ENCODE data around the gene CYP4A22.
"Not testable (repeated sequence)": the region's sequence is repeated elsewhere in the genome, so short reads cannot be mapped to it uniquely, and the experiment has no call there.

CYP4A22 gene

GRCh38 chr1:47128221-47128620 is 9.0 kb upstream of the CYP4A22 start:
- TF ChIP-seq CTCF (conservative IDR thresholded peaks at IDR 0.05), result no peak
- H3K27ac ChIP-seq, result no peak overlapping the region

GRCh38 chr1:47128854-47129253 is 8.4 kb upstream of the CYP4A22 start:
- H3K27ac ChIP-seq, result not testable (repeated sequence)

- H3K27ac ChIP-seq, result not testable (repeated sequence)
Measured at GRCh38 chr1:47129489-47130230, 7.6 kb upstream of the CYP4A22 start.

- H3K27ac ChIP-seq, result not testable (repeated sequence)
Measured at GRCh38 chr1:47132665-47133064, 4.6 kb upstream of the CYP4A22 start.

GRCh38 chr1:47137925-47138615 is 829 bp downstream of the CYP4A22 start:
- H3K27ac ChIP-seq, result no peak overlapping the region
- no peak for TF ChIP-seq CTCF (conservative IDR thresholded peaks at IDR 0.05)

- H3K27ac ChIP-seq, result not testable (repeated sequence)
Measured at GRCh38 chr1:47140358-47140757, 3.1 kb downstream of the CYP4A22 start.

- not testable (repeated sequence) for H3K27ac ChIP-seq
Measured at GRCh38 chr1:47143654-47144053, 6.4 kb downstream of the CYP4A22 start.

GRCh38 chr1:47146495-47146894 is 9.3 kb downstream of the CYP4A22 start:
- not testable (repeated sequence) for H3K27ac ChIP-seq

GRCh38 chr1:47147047-47147785 is 10.0 kb downstream of the CYP4A22 start:
- TF ChIP-seq CTCF (conservative IDR thresholded peaks at IDR 0.05), result no peak
- H3K27ac ChIP-seq, result no peak overlapping the region

GRCh38 chr1:47149162-47149561 is 11.9 kb downstream of the CYP4A22 start:
- H3K27ac ChIP-seq, result not testable (repeated sequence)

GRCh38 chr1:47156457-47156856 is 19.2 kb downstream of the CYP4A22 start:
- H3K27ac ChIP-seq, result not testable (repeated sequence)

- H3K27ac ChIP-seq, result not testable (repeated sequence)
Measured at GRCh38 chr1:47157957-47158356, 20.7 kb downstream of the CYP4A22 start.

All from VCaP (cell line).